Osteocyte (in vitro differentiated cells): Measurements from ENCODE around the gene ZNF546. TPM values are rescaled to one million over a fixed set of nuclear protein-coding genes. Genes with fewer than 3 reads are reported as not detected.
A peak's percentile ranks its signal among the peaks of the same experiment; 100 is the strongest.

Experiments
- DNase-seq: peaks from one replicate; pipeline ENCODE4 v3.0.0; 2021; ENCODE audit warnings: mixed read lengths; ENCODE audit not compliant: unreplicated experiment; ENCODE audit errors: extremely low spot score
- H3K27ac Mint-ChIP-seq: one replicate; pipeline ENCODE4 v1.8.0; 2021; ENCODE audit warnings: mild to moderate bottlenecking, mixed read lengths; ENCODE audit not compliant: unreplicated experiment
- H3K27me3 Mint-ChIP-seq: one replicate; pipeline ENCODE4 v1.8.0; 2021; ENCODE audit warnings: mixed read lengths; ENCODE audit not compliant: unreplicated experiment
- H3K36me3 Mint-ChIP-seq: one replicate; pipeline ENCODE4 v1.8.0; 2021; ENCODE audit warnings: mixed read lengths; ENCODE audit not compliant: unreplicated experiment
- H3K4me1 Mint-ChIP-seq: one replicate; pipeline ENCODE4 v1.8.0; 2021; ENCODE audit warnings: mixed read lengths; ENCODE audit not compliant: unreplicated experiment
- H3K4me3 Mint-ChIP-seq: one replicate; pipeline ENCODE4 v1.8.0; 2021; ENCODE audit warnings: mild to moderate bottlenecking, moderate library complexity, mixed read lengths; ENCODE audit not compliant: unreplicated experiment
- H3K9me3 Mint-ChIP-seq: one replicate; pipeline ENCODE4 v1.8.0; 2021; ENCODE audit warnings: mixed read lengths; ENCODE audit not compliant: unreplicated experiment
- total RNA-seq: library from RNA; stranded (reverse); gene quantifications from 2 replicates; pipeline ENCODE4 v1.2.1, GENCODE V29; 2021
- TF ChIP-seq, protein P1 (sequence below): fragments of 200-600 bp; sonication (generic); IDR thresholded peaks from 2 replicates; pipeline ENCODE4 v1.5.0; 2021; ENCODE audit warnings: antibody characterized with exemption, mild to moderate bottlenecking, moderate library complexity

ZNF546 gene
- total RNA-seq, 1 donor from 2014 or later: 7.3 TPM

DNA sequence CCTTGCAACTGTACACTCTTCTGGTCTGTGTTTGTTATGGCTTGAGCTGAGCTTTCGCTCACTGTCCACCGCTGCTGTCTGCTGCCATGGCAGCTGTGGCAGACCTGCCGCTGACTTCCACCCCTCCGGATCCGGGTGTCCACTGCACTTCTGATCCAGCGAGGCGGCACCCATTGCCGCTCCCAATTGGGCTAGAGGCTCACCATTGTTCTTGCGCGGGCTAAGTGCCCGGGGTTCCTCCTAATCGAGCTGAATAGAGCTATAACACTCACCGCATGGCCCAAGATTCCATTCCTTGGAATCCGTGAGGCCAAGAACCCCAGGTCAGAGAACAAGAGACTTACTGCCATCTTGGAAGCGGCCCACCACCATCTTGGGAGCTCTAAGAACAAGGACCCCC is 28.1 kb upstream of the ZNF546 start:
- Mint-ChIP-seq H3K9me3 (no peaks in the 10 kb centered on the region), H3K27ac (peak overlapping the region; percentile 97), H3K4me1 (peaks cover 26% of the 10 kb centered on the region), H3K4me3 (no peak overlapping the region), H3K36me3 (peaks cover 3% of the 10 kb centered on the region), H3K27me3 (no peaks in the 10 kb centered on the region)
- DNase-seq: peak; percentile 80
- TF ChIP-seq, protein P1, sequence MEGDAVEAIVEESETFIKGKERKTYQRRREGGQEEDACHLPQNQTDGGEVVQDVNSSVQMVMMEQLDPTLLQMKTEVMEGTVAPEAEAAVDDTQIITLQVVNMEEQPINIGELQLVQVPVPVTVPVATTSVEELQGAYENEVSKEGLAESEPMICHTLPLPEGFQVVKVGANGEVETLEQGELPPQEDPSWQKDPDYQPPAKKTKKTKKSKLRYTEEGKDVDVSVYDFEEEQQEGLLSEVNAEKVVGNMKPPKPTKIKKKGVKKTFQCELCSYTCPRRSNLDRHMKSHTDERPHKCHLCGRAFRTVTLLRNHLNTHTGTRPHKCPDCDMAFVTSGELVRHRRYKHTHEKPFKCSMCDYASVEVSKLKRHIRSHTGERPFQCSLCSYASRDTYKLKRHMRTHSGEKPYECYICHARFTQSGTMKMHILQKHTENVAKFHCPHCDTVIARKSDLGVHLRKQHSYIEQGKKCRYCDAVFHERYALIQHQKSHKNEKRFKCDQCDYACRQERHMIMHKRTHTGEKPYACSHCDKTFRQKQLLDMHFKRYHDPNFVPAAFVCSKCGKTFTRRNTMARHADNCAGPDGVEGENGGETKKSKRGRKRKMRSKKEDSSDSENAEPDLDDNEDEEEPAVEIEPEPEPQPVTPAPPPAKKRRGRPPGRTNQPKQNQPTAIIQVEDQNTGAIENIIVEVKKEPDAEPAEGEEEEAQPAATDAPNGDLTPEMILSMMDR: no peak

DNA sequence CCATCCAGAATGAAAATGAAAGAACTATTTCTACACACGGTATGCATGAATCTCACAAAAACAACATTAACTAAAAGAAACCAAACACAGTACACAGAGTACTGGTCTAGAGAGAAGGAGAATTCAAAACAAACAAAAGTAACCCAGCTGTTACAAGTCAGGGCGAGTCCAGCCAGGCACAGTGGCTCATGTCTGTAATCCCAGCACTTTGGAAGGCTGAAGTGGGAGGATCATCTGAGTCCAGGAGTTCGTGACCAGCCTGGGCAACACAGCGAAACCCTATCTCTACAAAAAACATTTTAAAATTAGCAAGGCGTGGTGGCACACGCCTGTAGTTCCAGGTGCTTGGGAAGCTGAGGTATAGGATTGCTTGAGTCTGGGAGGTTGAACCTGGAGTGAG is 27.6 kb upstream of the ZNF546 start:
- Mint-ChIP-seq H3K4me3 (peak overlapping the region; percentile 97), H3K27ac (peak overlapping the region; percentile 97), H3K27me3 (no peaks in the 10 kb centered on the region), H3K4me1 (peaks cover 26% of the 10 kb centered on the region), H3K9me3 (no peaks in the 10 kb centered on the region), H3K36me3 (peaks cover 6% of the 10 kb centered on the region)
- no peak for DNase-seq
- TF ChIP-seq, protein P1: no peak

- H3K36me3 Mint-ChIP-seq: peaks cover 10% of the 10 kb centered on the region
- H3K27me3 Mint-ChIP-seq: no peaks in the 10 kb centered on the region
- TF ChIP-seq, protein P1: no peak
- no peaks in the 10 kb centered on the region for H3K9me3 Mint-ChIP-seq
- DNase-seq: peak; percentile 48
- peaks cover 26% of the 10 kb centered on the region for H3K4me1 Mint-ChIP-seq
- H3K4me3 Mint-ChIP-seq: peak overlapping the region; percentile 97
- H3K27ac Mint-ChIP-seq: peak overlapping the region; percentile 97
These were observed 27.0 kb upstream of the ZNF546 start for GRCh38 chr19:39969681-39970424.

DNA sequence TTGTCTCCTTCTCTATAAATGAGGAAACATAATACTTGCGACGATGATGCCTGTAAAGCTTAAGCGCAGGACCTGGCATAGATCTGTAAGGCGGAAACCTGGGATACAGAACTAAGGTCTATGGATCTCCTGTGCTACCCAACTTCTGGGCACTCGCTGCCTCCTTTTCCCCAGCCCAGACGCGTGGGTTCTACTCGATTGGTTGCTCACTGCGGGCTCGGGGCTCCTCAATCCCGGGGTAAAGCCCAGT is 26.5 kb upstream of the ZNF546 start:
- peaks cover 26% of the 10 kb centered on the region for H3K4me1 Mint-ChIP-seq
- peaks cover 13% of the 10 kb centered on the region for H3K36me3 Mint-ChIP-seq
- TF ChIP-seq, protein P1: no peak
- H3K4me3 Mint-ChIP-seq: peak overlapping the region; percentile 97
- no peaks in the 10 kb centered on the region for H3K9me3 Mint-ChIP-seq
- no peak for DNase-seq
- H3K27me3 Mint-ChIP-seq: no peaks in the 10 kb centered on the region
- peak overlapping the region; percentile 97 for H3K27ac Mint-ChIP-seq

DNA sequence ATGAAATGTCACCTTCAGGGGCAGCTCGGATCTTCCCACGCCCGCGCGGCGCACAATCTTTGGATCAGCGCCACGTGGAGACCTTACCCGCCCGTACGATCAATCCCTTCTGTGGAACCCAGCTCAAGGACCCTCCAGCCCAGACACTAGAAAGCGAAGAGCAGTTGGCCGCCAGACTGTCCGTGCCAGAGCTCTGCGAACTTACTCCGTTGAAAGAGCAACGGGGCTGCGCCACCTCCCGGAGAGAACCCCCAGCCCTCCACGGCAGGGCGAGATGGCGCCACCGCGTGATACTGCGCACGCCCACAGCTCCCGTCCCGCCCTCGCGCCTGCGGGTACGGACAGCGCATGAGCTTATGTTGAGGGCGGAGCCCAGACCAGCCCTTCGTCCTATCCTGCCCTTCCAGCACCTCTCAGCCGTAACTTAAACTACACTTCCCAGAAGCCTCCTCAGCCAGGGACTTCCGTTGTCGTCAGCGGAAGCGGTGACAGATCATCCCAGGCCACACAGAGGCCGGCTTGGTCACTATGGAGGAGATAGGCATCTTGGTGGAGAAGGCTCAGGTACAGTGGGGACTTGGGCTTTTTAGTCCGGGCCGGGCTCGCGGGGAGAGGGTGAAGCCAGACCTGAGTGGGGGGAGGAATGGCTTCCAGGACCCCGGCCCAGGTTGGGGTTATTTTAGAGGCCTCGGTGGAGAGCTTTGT is 26.0 kb upstream of the ZNF546 start, which contains the start of gene PSMC4:
Gene PSMC4, plus strand, starts transcription at position 491 of the 705 bp plus-strand sequence. Its CDS starts 38 bp downstream, at position 529.
- H3K4me1 Mint-ChIP-seq: peaks cover 26% of the 10 kb centered on the region
- peak; percentile 99 for DNase-seq
- TF ChIP-seq, protein P1: peak; percentile 84
- peak within 1 kb of the TSS; percentile 97 for H3K27ac Mint-ChIP-seq
- no peaks in the 10 kb centered on the region for H3K27me3 Mint-ChIP-seq
- peaks cover 18% of the 10 kb centered on the region for H3K36me3 Mint-ChIP-seq
- H3K9me3 Mint-ChIP-seq: no peaks in the 10 kb centered on the region
- H3K4me3 Mint-ChIP-seq: peak within 1 kb of the TSS; percentile 97
